H1 (cell line): ENCODE data around the gene PSORS1C1. TPM values are rescaled to one million over a fixed set of nuclear protein-coding genes. Genes with fewer than 3 reads are reported as not detected.

Source experiments
- CTCF ChIA-PET: fragments of 300-600 bp; sonication (Branson Sonifier 250); formaldehyde crosslinking; loops from one replicate; lab custom pipeline; 2021; ENCODE audit not compliant: partially characterized antibody; lab: Charles Lee
- POLR2A ChIA-PET: fragments of 300-600 bp; sonication (Branson Sonifier 250); formaldehyde crosslinking; loops from one replicate; lab custom pipeline; 2021; ENCODE audit warnings: inconsistent platforms; ENCODE audit not compliant: partially characterized antibody; lab: Charles Lee
- DNase-seq, 2 experiments: peaks; one replicate each; pipeline versions ENCODE4 v3.0.0 to v3.0.0-alpha.2; 2010 to 2022; ENCODE audit warnings: low spot score in 2 of 2, low read depth in 1 of 2, mixed read lengths in 1 of 2
- FAIRE-seq: peaks from 2 replicates; lab custom pipeline; 2011; peaks lifted over from hg19 to GRCh38; lab: Jason Lieb, UNC
- H2AFZ ChIP-seq: 2 replicates; pipeline ENCODE4 v1.8.1; 2012; ENCODE audit warnings: low read length, inconsistent platforms
- H2AK5ac ChIP-seq: 2 replicates; pipeline ENCODE4 v1.6.1; 2013; ENCODE audit warnings: low read depth, low read length
- H2BK120ac ChIP-seq: replicated peaks from 2 replicates; pipeline ENCODE3; 2013; ENCODE audit warnings: low read depth, low read length, inconsistent platforms
- H2BK12ac ChIP-seq: 2 replicates; pipeline ENCODE4 v1.6.1; 2013; ENCODE audit warnings: low read depth, low read length
- H2BK15ac ChIP-seq: 2 replicates; pipeline ENCODE4 v1.6.1; 2013; ENCODE audit warnings: low read length
- H2BK20ac ChIP-seq: 2 replicates; pipeline ENCODE4 v1.6.1; 2013; ENCODE audit warnings: low read length
- H2BK5ac ChIP-seq: 2 replicates; pipeline ENCODE4 v1.6.1; 2013; ENCODE audit warnings: low read depth, low read length
- H3K14ac ChIP-seq: 2 replicates; pipeline ENCODE4 v1.6.1; 2013; ENCODE audit warnings: inconsistent platforms; ENCODE audit not compliant: insufficient read length
- H3K18ac ChIP-seq: 2 replicates; pipeline ENCODE4 v1.6.1; 2013; ENCODE audit warnings: low read length; ENCODE audit errors: extremely low read depth
- H3K23ac ChIP-seq: 2 replicates; pipeline ENCODE4 v1.6.1; 2013; ENCODE audit warnings: inconsistent platforms; ENCODE audit not compliant: insufficient read length
- H3K23me2 ChIP-seq: 2 replicates; pipeline ENCODE4 v1.6.1; 2013; ENCODE audit warnings: low read depth, low read length
- H3K27ac ChIP-seq: 2 replicates; pipeline ENCODE4 v1.6.1; 2011; ENCODE audit warnings: low read depth, low read length, inconsistent platforms
- H3K27me3 ChIP-seq, 4 experiments: replicated peaks in 1 of 4; 1 replicate in 1 of 4; 2 replicates in 3 of 4; pipeline versions ENCODE4 v1.6.1 to v1.8.1; 2011 to 2013; ENCODE audit warnings: low read length in 3 of 4, mild to moderate bottlenecking in 3 of 4, inconsistent platforms in 2 of 4, mixed read lengths in 2 of 4, moderate library complexity in 1 of 4; ENCODE audit not compliant: control insufficient read depth in 3 of 4, insufficient read depth in 3 of 4; ENCODE audit errors: extremely low read depth in 1 of 4
- H3K36me3 ChIP-seq, 4 experiments: 2 replicates each; pipeline versions ENCODE4 v1.6.1 to v1.8.1; 2011 to 2013; ENCODE audit warnings: mild to moderate bottlenecking in 4 of 4, low read length in 3 of 4, moderate library complexity in 2 of 4, control low read depth in 1 of 4, inconsistent platforms in 1 of 4; ENCODE audit not compliant: insufficient read depth in 4 of 4, control insufficient read depth in 2 of 4
- H3K4ac ChIP-seq: replicated peaks from 2 replicates; pipeline ENCODE3; 2013; ENCODE audit warnings: low read length, low read depth, mixed read lengths, inconsistent platforms; ENCODE audit not compliant: insufficient read length
- H3K4me1 ChIP-seq, 4 experiments: replicated peaks in 1 of 4; 1 replicate in 1 of 4; 2 replicates in 3 of 4; pipeline versions ENCODE4 v1.6.1 to v1.8.1; 2011 to 2013; ENCODE audit warnings: low read length in 3 of 4, inconsistent platforms in 2 of 4, mixed read lengths in 1 of 4; ENCODE audit not compliant: insufficient read depth in 4 of 4, control insufficient read depth in 3 of 4
- H3K4me2 ChIP-seq, 2 experiments: 2 replicates each; pipeline versions ENCODE4 v1.6.1 to v1.8.1; 2011 to 2013; ENCODE audit warnings: low read depth in 2 of 2, low read length in 2 of 2, control low read depth in 1 of 2, inconsistent platforms in 1 of 2, mild to moderate bottlenecking in 1 of 2; ENCODE audit not compliant: insufficient read depth in 1 of 2
- H3K4me3 ChIP-seq, 4 experiments: fragments of 200-600, 300-600 bp in 1 of 4; sonication (generic), shearing (Covaris generic), sonication (Bioruptor Twin) in 1 of 4; 2 replicates each; pipeline versions ENCODE4 v1.5.1 to v1.8.1; 2011 to 2016; ENCODE audit warnings: low read length in 4 of 4, low read depth in 3 of 4, control low read depth in 2 of 4, inconsistent platforms in 2 of 4, mild to moderate bottlenecking in 2 of 4, mixed read lengths in 1 of 4, moderate library complexity in 1 of 4; ENCODE audit not compliant: insufficient read depth in 2 of 4; ENCODE audit errors: extremely low read depth in 1 of 4
- H3K56ac ChIP-seq: replicated peaks from 2 replicates; pipeline ENCODE3; 2013; ENCODE audit warnings: low read depth, mild to moderate bottlenecking, mixed read lengths, low read length, inconsistent platforms; ENCODE audit not compliant: insufficient read length
- H3K79me1 ChIP-seq: 2 replicates; pipeline ENCODE4 v1.6.1; 2013; ENCODE audit warnings: low read depth, low read length, control low read depth
- H3K79me2 ChIP-seq, 2 experiments: 2 replicates each; pipeline versions ENCODE4 v1.6.1 to v1.8.1; 2012 to 2013; ENCODE audit warnings: low read length in 2 of 2, mild to moderate bottlenecking in 2 of 2, inconsistent platforms in 1 of 2; ENCODE audit not compliant: insufficient read depth in 2 of 2, control insufficient read depth in 1 of 2
- H3K9ac ChIP-seq, 4 experiments: replicated peaks in 1 of 4; 1 replicate in 1 of 4; 2 replicates in 3 of 4; pipeline versions ENCODE4 v1.6.1 to v1.8.1; 2011 to 2013; ENCODE audit warnings: low read depth in 3 of 4, low read length in 3 of 4, control low read depth in 2 of 4, mild to moderate bottlenecking in 2 of 4, moderate library complexity in 2 of 4, inconsistent platforms in 1 of 4; ENCODE audit errors: extremely low read depth in 1 of 4
- H3K9me3 ChIP-seq, 2 experiments: 2 replicates each; pipeline versions ENCODE4 v1.6.1 to v1.8.1; 2012 to 2013; ENCODE audit warnings: mild to moderate bottlenecking in 2 of 2, moderate library complexity in 2 of 2, control low read depth in 1 of 2, inconsistent platforms in 1 of 2, low read depth in 1 of 2, low read length in 1 of 2, mixed read lengths in 1 of 2; ENCODE audit not compliant: insufficient read depth in 2 of 2
- H4K20me1 ChIP-seq, 2 experiments: replicated peaks in 1 of 2; 2 replicates each; pipeline versions ENCODE3 to v1.8.1; 2011 to 2013; ENCODE audit warnings: inconsistent platforms in 2 of 2, low read length in 2 of 2, mild to moderate bottlenecking in 1 of 2; ENCODE audit not compliant: insufficient read depth in 2 of 2, control insufficient read depth in 1 of 2
- H4K5ac ChIP-seq: 2 replicates; pipeline ENCODE4 v1.6.1; 2013; ENCODE audit warnings: low read length, low read depth, mixed read lengths, inconsistent platforms; ENCODE audit not compliant: insufficient read length
- H4K8ac ChIP-seq: 2 replicates; pipeline ENCODE4 v1.8.0; 2013; ENCODE audit warnings: mild to moderate bottlenecking, moderate library complexity, low read length, inconsistent platforms; ENCODE audit not compliant: insufficient read depth; ENCODE audit errors: extremely low read depth
- H4K91ac ChIP-seq: replicated peaks from 2 replicates; pipeline ENCODE3; 2013; ENCODE audit warnings: low read length, mixed read lengths, inconsistent platforms; ENCODE audit not compliant: insufficient read length
- BCL11A ChIP-seq, 2 experiments: IDR thresholded peaks; one replicate each; pipeline ENCODE4 v1.6.1; 2011; ENCODE audit warnings: low read depth in 2 of 2, low read length in 2 of 2, mild to moderate bottlenecking in 2 of 2
- CBX8 ChIP-seq: fragments of 300-800, 300-1000 bp; sonication (generic); IDR thresholded peaks from 2 replicates; pipeline ENCODE4 v1.7.1; 2016; ENCODE audit warnings: low read depth, low read length, borderline replicate concordance
- CEBPB ChIP-seq: IDR thresholded peaks from 2 replicates; pipeline ENCODE4 v1.6.1; 2012; ENCODE audit warnings: low read depth, low read length
- CHD1 ChIP-seq: IDR thresholded peaks from 2 replicates; pipeline ENCODE4 v1.6.1; 2012; ENCODE audit warnings: low read depth, low read length, improper control_type of control experiment
- EZH2 ChIP-seq: fragments of 200-600 bp; sonication (generic); IDR thresholded peaks from 2 replicates; pipeline ENCODE4 v1.7.1; 2012; ENCODE audit warnings: low read depth, mild to moderate bottlenecking, moderate library complexity, low read length, inconsistent platforms; ENCODE audit not compliant: severe bottlenecking
- GTF2F1 ChIP-seq: IDR thresholded peaks from 2 replicates; pipeline ENCODE4 v1.6.1; 2012; ENCODE audit warnings: low read depth, low read length, improper control_type of control experiment, borderline replicate concordance
- HDAC2 ChIP-seq, 2 experiments: fragments of 300-600 bp in 1 of 2; sonication (generic) in 1 of 2; IDR thresholded peaks; 2 replicates each; pipeline ENCODE4 v1.6.1; 2011 to 2012; ENCODE audit warnings: low read depth in 2 of 2, low read length in 2 of 2, mild to moderate bottlenecking in 2 of 2, moderate library complexity in 2 of 2, borderline replicate concordance in 1 of 2, inconsistent platforms in 1 of 2
- JUND ChIP-seq: IDR thresholded peaks from 2 replicates; pipeline ENCODE4 v1.6.1; 2011; ENCODE audit warnings: mild to moderate bottlenecking, improper control_type of control experiment, low read length
- NANOG ChIP-seq: IDR thresholded peaks from 2 replicates; pipeline ENCODE4 v1.6.1; 2011; ENCODE audit warnings: low read length, low read depth, mild to moderate bottlenecking, inconsistent platforms; ENCODE audit not compliant: insufficient read depth, poor library complexity, severe bottlenecking
- RBBP5 ChIP-seq: IDR thresholded peaks from 2 replicates; pipeline ENCODE4 v1.7.1; 2012; ENCODE audit warnings: low read depth, mild to moderate bottlenecking, inconsistent platforms, low read length, moderate library complexity, borderline replicate concordance
- YY1 ChIP-seq: IDR thresholded peaks from 2 replicates; pipeline ENCODE4 v1.6.1; 2011; ENCODE audit warnings: low read depth, mild to moderate bottlenecking, low read length
- WGBS, 2 experiments: shearing (Covaris generic) in 1 of 2; methylation state at CpG; one replicate each; pipeline versions ENCODE4 v1.1.6 to v1.1.7; 2013 to 2015; ENCODE audit warnings: low lambda C conversion rate in 2 of 2, mixed read lengths in 2 of 2, inconsistent platforms in 1 of 2, low coverage in 1 of 2, missing lambda C conversion rate in 1 of 2; ENCODE audit not compliant: insufficient replicate concordance in 2 of 2, insufficient coverage in 1 of 2, insufficient read length in 1 of 2; ENCODE audit errors: extremely low coverage in 1 of 2, missing lambda C conversion rate in 1 of 2; 5-methylcytosine and 5-hydroxymethylcytosine counted together
- polyA plus RNA-seq, 7 experiments: library from polyadenylated mRNA; depleted of rRNA in 3 of 7; stranded (reverse) in 5 of 7; unstranded in 2 of 7; fragments of >200 nt in 5 of 7; fragments of 200-250 nt in 2 of 7; gene quantifications; 1 replicate in 5 of 7; 2 replicates in 1 of 7; 4 replicates in 1 of 7; pipeline versions ENCODE4 v1.2.1 to v1.2.3, GENCODE V29; 2011 to 2013; ENCODE audit warnings: missing spikeins in 2 of 7, mixed read lengths in 2 of 7
- total RNA-seq: library from RNA; stranded (reverse); fragmentation: NEBNext Ultra II Directional; extraction: Animal tissue kit (Norgen Biotek cat#: 25700); gene quantifications from 2 replicates; pipeline ENCODE4 v1.2.1, GENCODE V29; 2021
- TF ChIP-seq, protein P1 (sequence below): IDR thresholded peaks from 2 replicates; pipeline ENCODE4 v1.6.1; 2011; ENCODE audit warnings: low read length, improper control_type of control experiment

The PSORS1C1 gene
- total and polyA plus RNA-seq, 2 of the 8 experiments (the other 6 are each of a cell fraction or from before 2014, with no cell fraction given): 0.12 to 0.52 TPM

DNA sequence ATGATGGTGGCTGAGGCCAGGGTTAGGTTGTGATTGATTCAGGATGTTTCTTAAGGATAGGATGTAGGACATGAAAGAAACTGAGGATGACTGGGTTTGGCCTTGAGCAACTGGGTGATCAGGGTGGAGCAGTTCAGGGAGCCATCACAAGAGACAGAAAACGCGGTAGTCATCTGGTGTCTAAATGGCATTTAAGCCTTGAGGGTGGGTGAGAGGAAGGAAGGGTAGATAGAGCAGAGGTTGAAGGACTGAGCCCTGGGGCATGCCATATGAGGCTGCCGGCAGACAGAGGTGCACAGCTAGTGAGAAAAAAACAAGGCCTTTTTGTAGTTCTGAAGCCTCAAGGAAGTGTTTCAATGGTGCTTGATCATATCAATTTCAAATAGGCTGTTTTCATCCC, 54.0 kb downstream of the PSORS1C1 start:
- H4K91ac ChIP-seq: peak overlapping the region; percentile 20
- H3K79me2 ChIP-seq: peaks cover 23 to 59% of the 10 kb centered on the region in 2 experiments
- H2BK120ac ChIP-seq: peak overlapping the region; percentile 14
- peak overlapping the region; percentile 40 for H3K4ac ChIP-seq
- H3K14ac ChIP-seq: no peak overlapping the region
- H3K18ac ChIP-seq: no peak overlapping the region; the same call in 1 of the 2 replicates
- H3K79me1 ChIP-seq: peaks cover 8% of the 10 kb centered on the region
- H4K8ac ChIP-seq: no peak overlapping the region
- no peak overlapping the region for H3K23ac ChIP-seq
- H3K4me3 ChIP-seq: peak overlapping the region; percentile 70 to 92 (median 80)
- H2AFZ ChIP-seq: no peak overlapping the region
- FAIRE-seq: no peak
- H3K4me1 ChIP-seq: peaks cover 13 to 29% (median 20%) of the 10 kb centered on the region in 4 experiments
- no peaks in the 10 kb centered on the region for H3K9me3 ChIP-seq
- WGBS, 2 experiments: 7% methylated on average over 3 of the region's 3 CpGs; no CpG with 5 or more reads in 1 of the 2 experiments
- H2AK5ac ChIP-seq: no peak overlapping the region
- H3K36me3 ChIP-seq: peaks cover 9 to 23% (median 16%) of the 10 kb centered on the region in 4 experiments
- H2BK12ac ChIP-seq: no peak overlapping the region
- no peaks in the 10 kb centered on the region for H3K27me3 ChIP-seq
- ChIA-PET POLR2A (interaction anchor here (0.6 to 68.5 kb wide), 4 partner anchors 0 to 1161 kb away, joined by 3 to 2251 read pairs (median 1128); partner anchors contain the start of genes CCHCR1, CDSN, POU5F1 and PSORS1C1), CTCF (interaction anchor here (0.9 to 5.9 kb wide), 9 partner anchors 8 to 36 kb away, joined by 3 to 56 read pairs (median 4); partner anchors contain the start of genes CCHCR1 and TCF19)
- H3K9ac ChIP-seq: peak overlapping the region in 3 of 4 experiments; percentile 31 to 35 (median 32); a peak in 5 of 7 replicates
- H2BK15ac ChIP-seq: no peak overlapping the region
- no peak overlapping the region for H4K5ac ChIP-seq
- H4K20me1 ChIP-seq: peaks cover 7 to 22% of the 10 kb centered on the region in 2 experiments
- H2BK20ac ChIP-seq: no peak overlapping the region
- DNase-seq: no peak
- H3K56ac ChIP-seq: peak overlapping the region; percentile 40
- no peak overlapping the region for H3K27ac ChIP-seq
- peaks cover 13% of the 10 kb centered on the region for H3K23me2 ChIP-seq
- H3K4me2 ChIP-seq: peak overlapping the region; percentile 82 to 83
- H2BK5ac ChIP-seq: no peak overlapping the region
- no peak for TF ChIP-seq CHD1
- no peak for TF ChIP-seq NANOG
- TF ChIP-seq, protein P1, sequence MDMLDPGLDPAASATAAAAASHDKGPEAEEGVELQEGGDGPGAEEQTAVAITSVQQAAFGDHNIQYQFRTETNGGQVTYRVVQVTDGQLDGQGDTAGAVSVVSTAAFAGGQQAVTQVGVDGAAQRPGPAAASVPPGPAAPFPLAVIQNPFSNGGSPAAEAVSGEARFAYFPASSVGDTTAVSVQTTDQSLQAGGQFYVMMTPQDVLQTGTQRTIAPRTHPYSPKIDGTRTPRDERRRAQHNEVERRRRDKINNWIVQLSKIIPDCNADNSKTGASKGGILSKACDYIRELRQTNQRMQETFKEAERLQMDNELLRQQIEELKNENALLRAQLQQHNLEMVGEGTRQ: no peak
- no peak for TF ChIP-seq CBX8
- TF ChIP-seq EZH2: no peak
- no peak for TF ChIP-seq JUND
- no peak for TF ChIP-seq RBBP5
- TF ChIP-seq BCL11A (IDR thresholded peaks at IDR 0.05; ENCODE audit: low read depth in 2 of 2, low read length in 2 of 2): no peak
- TF ChIP-seq CEBPB: no peak
- TF ChIP-seq HDAC2 (IDR thresholded peaks at IDR 0.05; ENCODE audit: borderline replicate concordance in 1 of 2, low read depth in 2 of 2, low read length in 2 of 2): no peak
- no peak for TF ChIP-seq GTF2F1
- TF ChIP-seq YY1: no peak
